GM12873 (cell line): ENCODE results near the gene ZCCHC14.

ENCODE experiments used
- TF ChIP-seq, protein P1 (sequence below): IDR thresholded peaks from 2 replicates; pipeline ENCODE4 v1.5.1; 2012; ENCODE audit warnings: low read depth, mild to moderate bottlenecking, moderate library complexity, low read length, control low read depth; ENCODE audit not compliant: insufficient read depth; ENCODE audit errors: missing control alignments

The ZCCHC14 gene

DNA sequence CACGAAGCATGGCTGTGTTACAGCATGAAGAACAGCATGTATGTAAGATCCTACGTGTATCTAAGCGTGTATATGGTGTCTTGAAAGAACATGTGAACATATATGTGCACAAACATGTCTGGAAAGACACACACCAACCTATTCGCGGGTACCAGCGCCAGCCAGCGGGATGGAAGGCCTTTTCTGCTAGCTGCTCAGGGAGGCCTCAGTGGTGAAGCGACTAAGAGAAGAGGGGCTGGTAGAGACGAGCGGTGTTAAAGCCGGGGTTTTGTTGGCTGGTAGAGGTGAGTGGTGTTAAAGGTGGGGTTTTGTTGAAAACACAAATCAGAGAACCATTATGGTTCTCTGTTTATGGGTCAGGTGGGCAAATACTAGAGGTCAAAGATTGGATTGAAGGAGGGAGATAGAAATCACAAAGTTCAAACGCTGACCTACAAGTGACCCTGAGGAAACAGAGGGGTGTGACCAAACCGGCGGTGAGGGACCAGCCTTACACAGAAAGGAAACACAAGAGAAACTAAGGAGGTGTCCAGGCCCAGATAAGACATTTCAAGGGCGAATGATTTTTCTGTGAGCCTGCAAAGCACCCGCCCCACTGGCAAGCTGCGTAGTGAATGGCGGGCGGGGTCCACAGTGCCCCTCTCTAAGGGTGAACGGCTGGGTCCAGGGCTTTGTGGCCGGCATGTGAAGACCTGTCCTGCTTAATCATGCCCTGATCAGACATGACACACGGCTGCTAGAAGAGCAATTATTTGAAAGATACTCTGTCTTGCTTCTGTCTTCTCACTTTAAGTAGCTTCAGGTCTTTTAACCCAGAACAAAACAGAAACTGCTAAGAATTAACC lies 8.1 kb downstream of the ZCCHC14 start:
- TF ChIP-seq, protein P1, sequence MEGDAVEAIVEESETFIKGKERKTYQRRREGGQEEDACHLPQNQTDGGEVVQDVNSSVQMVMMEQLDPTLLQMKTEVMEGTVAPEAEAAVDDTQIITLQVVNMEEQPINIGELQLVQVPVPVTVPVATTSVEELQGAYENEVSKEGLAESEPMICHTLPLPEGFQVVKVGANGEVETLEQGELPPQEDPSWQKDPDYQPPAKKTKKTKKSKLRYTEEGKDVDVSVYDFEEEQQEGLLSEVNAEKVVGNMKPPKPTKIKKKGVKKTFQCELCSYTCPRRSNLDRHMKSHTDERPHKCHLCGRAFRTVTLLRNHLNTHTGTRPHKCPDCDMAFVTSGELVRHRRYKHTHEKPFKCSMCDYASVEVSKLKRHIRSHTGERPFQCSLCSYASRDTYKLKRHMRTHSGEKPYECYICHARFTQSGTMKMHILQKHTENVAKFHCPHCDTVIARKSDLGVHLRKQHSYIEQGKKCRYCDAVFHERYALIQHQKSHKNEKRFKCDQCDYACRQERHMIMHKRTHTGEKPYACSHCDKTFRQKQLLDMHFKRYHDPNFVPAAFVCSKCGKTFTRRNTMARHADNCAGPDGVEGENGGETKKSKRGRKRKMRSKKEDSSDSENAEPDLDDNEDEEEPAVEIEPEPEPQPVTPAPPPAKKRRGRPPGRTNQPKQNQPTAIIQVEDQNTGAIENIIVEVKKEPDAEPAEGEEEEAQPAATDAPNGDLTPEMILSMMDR: no peak

DNA sequence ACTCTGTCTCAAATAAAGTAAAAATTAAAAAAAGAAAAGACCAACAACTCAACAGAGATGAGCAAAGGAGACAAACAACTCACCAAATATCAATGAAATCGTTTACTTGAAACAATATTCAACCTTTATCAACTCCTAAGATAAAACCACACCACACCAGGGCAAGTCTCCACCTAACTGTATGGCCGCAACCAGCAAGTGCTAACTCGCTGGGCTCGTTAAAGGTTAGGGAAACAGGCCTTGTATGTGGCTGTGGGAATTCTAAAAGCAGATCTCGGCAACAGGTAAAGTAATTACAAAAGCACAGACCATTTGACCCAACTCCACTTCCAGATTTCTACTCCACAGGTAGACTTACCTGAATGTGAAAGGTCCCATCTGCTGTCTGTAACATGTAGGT lies 9.3 kb downstream of the ZCCHC14 start:
- TF ChIP-seq, protein P1: no peak

DNA sequence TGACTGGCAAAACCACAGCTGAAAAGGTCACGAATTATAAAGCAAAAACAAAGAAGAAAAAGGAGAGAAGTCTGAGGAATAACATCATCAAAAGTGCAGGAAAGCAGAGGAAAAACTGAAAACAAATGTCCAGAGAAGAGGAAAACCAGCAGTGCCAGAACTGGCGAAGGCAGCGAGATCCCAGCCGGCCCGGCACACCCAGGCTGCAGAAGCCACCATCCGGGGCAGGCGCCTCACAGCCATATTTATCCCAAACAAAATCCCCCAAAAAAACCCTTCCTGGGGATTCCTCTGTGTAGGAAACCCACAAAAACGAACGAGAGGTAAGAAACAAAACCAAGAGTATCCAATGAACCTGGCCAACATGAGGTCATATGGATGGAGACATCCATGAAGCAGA lies 10.6 kb downstream of the ZCCHC14 start:
- TF ChIP-seq, protein P1: no peak

DNA sequence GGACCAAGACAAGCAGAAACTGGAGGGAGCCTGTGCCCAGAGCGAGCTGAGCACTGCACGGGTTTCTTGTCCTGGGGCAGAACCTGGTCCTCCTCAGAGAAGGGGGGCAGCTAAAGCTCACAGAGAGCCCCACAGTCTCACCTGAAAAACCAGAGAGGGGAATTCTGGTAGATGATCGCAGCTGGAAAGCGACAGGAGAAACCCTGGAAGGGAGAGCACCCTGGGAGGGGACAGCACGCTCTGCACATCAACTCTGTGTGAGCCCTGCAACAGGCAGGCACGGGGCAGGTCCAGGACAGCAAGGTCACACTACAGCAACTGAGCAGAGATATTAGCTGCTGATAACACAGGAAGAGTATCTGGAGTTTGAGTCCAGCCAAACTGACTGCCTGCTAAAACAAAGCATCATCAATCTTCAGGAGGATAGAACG lies 18.2 kb downstream of the ZCCHC14 start:
- TF ChIP-seq, protein P1: no peak

DNA sequence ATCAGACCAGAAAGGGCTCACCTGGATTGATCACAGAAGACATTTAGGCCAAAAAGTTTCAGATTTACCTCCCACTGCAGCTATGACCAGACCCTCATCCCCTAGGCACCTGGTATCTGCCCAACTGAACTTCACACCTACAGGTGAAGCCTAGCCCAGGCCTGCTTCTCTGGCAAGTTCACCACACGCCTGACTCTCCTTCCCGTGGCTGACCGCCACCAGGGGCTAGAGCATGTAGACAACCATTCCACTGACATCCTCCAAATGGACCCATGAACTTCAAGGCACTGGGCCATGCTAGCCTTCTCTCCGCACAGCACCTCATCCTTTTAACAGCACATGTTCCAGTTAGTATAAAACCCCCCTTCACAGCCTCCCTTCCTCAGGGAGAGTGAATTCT lies 18.8 kb downstream of the ZCCHC14 start:
- TF ChIP-seq, protein P1: no peak

DNA sequence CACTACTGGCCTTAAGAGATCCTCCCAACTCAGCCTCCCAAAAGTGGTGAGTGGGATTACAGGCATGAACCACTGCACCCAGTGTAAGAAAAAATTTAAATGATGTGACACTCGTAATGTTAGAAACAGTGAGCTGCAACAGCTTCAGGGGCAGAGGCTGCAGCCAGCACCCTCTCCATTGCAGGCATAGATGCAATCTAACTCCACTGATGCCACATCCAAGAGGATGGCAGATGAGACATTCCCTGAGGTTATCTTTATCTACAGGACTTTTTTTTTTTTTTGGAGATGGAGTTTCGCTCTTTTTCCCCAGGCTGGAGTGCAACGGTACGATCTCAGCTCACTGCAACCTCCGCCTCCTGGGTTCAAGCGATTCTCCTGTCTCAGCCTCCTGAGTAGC lies 19.9 kb downstream of the ZCCHC14 start:
- TF ChIP-seq, protein P1: no peak

DNA sequence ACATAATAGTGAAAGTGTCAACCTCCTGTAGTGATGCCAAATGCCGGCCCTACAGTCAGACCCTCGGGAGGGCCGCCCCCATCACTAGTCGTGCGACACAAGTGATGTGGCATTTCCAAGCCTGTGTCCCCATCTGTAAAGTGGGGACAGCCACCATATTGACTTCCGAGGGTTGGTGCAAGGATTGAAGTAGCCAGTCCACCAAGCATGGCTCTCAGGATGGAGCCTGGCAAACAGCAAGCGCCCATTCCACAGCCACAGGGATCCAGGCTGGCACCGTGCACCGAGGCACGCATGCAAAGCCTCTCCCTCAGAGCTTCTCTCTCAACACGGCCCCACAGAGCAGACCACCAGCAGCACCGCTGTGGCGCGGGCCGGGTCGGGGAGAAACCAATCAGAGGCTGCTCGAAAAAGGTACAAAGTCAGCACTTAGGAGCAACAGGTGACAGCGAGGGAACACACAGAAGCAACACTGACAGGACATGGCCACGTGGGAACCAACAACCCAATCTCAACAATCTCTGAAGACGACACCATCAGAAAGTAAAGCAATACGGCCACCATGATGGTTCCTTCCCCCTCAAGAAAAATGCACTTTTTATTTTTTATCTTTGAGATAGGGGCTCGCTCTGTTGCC lies 20.6 kb downstream of the ZCCHC14 start:
- TF ChIP-seq, protein P1: no peak
